Ascending aorta (tissue), 2 donors: ENCODE results near the gene CAMK2D. TPM values are rescaled to one million over a fixed set of nuclear protein-coding genes. Genes with fewer than 3 reads are reported as not detected.

ENCODE experiments used
- DNase-seq, 2 donors: peaks; one replicate each; pipeline ENCODE4 v3.0.0-alpha.2; 2019; ENCODE audit warnings: low spot score in 2 of 2
- H3K27ac ChIP-seq, 2 donors: fragments of 200-600 bp; sonication (generic); one replicate each; pipeline ENCODE4 v1.5.1; 2016 to 2017; ENCODE audit warnings: mild to moderate bottlenecking in 1 of 2
- H3K27me3 ChIP-seq: fragments of 200-600 bp; sonication (generic); one replicate; pipeline ENCODE4 v1.5.1; 2017
- H3K36me3 ChIP-seq, 2 donors: fragments of 200-600 bp; sonication (generic); one replicate each; pipeline ENCODE4 v1.5.1; 2016
- H3K4me1 ChIP-seq, 2 donors: fragments of 200-600 bp; sonication (generic); one replicate each; pipeline ENCODE4 v1.5.1; 2016 to 2017; ENCODE audit warnings: mild to moderate bottlenecking in 1 of 2
- H3K4me3 ChIP-seq, 2 donors: fragments of 200-600 bp; sonication (generic); one replicate each; pipeline ENCODE4 v1.5.1; 2016 to 2017; ENCODE audit warnings: mild to moderate bottlenecking in 1 of 2
- H3K9me3 ChIP-seq, 2 donors: fragments of 200-600 bp; sonication (generic); one replicate each; pipeline ENCODE4 v1.5.1; 2016
- intact Hi-C: fragments of 100-400 bp; cut with DNase I; formaldehyde crosslinking; loops from one replicate; pipeline ENCODE4 v1.15.1; 2023
- total RNA-seq: library from RNA; depleted of rRNA; stranded (reverse); fragments of >200 nt; gene quantifications from one replicate; pipeline ENCODE4 v1.1.0, GENCODE V29; 2016
- TF ChIP-seq, protein P1 (sequence below), 3 experiments: fragments of 200-600 bp in 2 of 3; fragments of 450-650 bp in 1 of 3; sonication (generic) in 2 of 3; IDR thresholded peaks; one replicate each; pipeline ENCODE4 v1.5.1; 2016 to 2019; ENCODE audit warnings: antibody characterized with exemption in 3 of 3, mild to moderate bottlenecking in 1 of 3, moderate library complexity in 1 of 3

Gene CAMK2D
- total RNA-seq, 1 donor from 2014 or later = 23.8 TPM

DNA sequence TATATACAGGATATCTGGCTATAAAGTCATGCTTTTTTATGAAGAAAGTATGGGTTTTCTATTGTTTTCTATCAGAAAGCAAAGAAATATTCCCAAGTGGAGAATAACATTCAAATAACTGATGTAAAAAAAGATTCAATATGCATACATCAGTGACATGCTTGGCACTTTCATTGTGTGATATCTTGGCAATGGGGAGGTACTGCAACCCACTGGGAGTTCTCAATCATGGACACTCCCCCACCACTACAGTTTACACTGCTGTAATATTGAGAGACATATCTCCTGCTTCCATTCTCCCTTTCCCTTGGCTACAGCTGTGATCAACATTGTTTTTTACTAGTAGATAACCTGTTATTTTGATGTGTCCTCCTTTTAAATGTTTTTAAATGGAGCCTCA is 257.8 kb downstream of the CAMK2D start:
- no peaks in the 10 kb centered on the region for H3K27me3 ChIP-seq
- H3K4me1 ChIP-seq = no peaks in the 10 kb centered on the region
- TF ChIP-seq, protein P1, sequence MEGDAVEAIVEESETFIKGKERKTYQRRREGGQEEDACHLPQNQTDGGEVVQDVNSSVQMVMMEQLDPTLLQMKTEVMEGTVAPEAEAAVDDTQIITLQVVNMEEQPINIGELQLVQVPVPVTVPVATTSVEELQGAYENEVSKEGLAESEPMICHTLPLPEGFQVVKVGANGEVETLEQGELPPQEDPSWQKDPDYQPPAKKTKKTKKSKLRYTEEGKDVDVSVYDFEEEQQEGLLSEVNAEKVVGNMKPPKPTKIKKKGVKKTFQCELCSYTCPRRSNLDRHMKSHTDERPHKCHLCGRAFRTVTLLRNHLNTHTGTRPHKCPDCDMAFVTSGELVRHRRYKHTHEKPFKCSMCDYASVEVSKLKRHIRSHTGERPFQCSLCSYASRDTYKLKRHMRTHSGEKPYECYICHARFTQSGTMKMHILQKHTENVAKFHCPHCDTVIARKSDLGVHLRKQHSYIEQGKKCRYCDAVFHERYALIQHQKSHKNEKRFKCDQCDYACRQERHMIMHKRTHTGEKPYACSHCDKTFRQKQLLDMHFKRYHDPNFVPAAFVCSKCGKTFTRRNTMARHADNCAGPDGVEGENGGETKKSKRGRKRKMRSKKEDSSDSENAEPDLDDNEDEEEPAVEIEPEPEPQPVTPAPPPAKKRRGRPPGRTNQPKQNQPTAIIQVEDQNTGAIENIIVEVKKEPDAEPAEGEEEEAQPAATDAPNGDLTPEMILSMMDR (IDR thresholded peaks at IDR 0.05) = no peak
- peaks cover 5 to 19% of the 10 kb centered on the region in 2 donors for H3K36me3 ChIP-seq
- H3K9me3 ChIP-seq = no peaks in the 10 kb centered on the region
- DNase-seq = no peak
- no peak overlapping the region for H3K27ac ChIP-seq
- intact Hi-C loops = no loop called here
- no peak overlapping the region for H3K4me3 ChIP-seq

- Histone ChIP-seq H3K4me3 (no peak overlapping the region), H3K9me3 (no peaks in the 10 kb centered on the region), H3K27me3 (no peaks in the 10 kb centered on the region), H3K36me3 (peaks cover 5 to 23% of the 10 kb centered on the region in 2 donors), H3K4me1 (no peaks in the 10 kb centered on the region), H3K27ac (no peak overlapping the region)
- intact Hi-C loops = no loop called here
- no peak for DNase-seq
- TF ChIP-seq, protein P1 (IDR thresholded peaks at IDR 0.05) = no peak
Observed at GRCh38 chr4:113502906-113503305, 258.6 kb downstream of the CAMK2D start.

DNA sequence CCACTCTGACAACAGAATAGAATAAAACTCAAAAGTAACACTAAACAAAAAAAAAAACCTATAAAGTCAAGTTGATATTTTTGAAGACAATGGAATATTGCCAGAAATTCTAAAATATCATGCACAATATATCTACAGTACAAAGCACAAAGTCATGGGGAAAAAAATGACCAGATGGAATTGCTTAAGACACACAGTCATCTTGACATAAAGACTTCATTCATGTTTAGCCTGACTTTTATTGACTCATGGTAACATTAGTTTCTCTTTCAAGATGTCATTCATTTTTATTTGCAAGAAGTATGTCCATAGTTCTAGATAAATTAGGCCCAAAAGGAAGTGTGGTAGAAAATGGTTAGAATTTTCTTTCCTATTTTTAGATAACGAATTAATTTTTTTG is 259.1 kb downstream of the CAMK2D start:
- H3K27me3 ChIP-seq = no peaks in the 10 kb centered on the region
- no peaks in the 10 kb centered on the region for H3K4me1 ChIP-seq
- DNase-seq = no peak
- TF ChIP-seq, protein P1 (IDR thresholded peaks at IDR 0.05) = no peak
- intact Hi-C loops = no loop called here
- H3K4me3 ChIP-seq = no peak overlapping the region
- H3K9me3 ChIP-seq = no peaks in the 10 kb centered on the region
- no peak overlapping the region for H3K27ac ChIP-seq
- H3K36me3 ChIP-seq = peaks cover 5 to 28% of the 10 kb centered on the region in 2 donors

DNA sequence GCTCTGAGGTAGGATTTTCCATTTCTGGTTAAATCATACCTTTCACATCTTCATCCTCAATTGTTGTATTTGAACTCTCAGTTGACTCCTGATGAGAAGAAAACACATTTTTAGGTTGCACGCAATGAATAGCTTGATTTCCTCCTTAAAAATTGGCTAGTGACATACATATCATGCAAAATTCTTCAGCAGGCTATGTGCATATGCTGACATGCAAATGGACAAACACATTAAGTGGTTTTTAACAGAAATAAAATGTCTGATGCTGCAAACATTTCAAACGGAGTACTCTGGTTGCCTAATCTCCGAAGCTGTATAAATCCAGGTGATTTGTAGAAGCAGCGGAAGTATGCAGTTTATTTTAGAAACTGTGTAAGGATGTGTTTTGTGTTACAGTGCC is 261.1 kb downstream of the CAMK2D start:
- no peaks in the 10 kb centered on the region for H3K4me1 ChIP-seq
- intact Hi-C loops = no loop called here
- no peak overlapping the region for H3K4me3 ChIP-seq
- no peaks in the 10 kb centered on the region for H3K27me3 ChIP-seq
- DNase-seq = no peak
- TF ChIP-seq, protein P1 (IDR thresholded peaks at IDR 0.05) = no peak
- no peaks in the 10 kb centered on the region for H3K9me3 ChIP-seq
- H3K36me3 ChIP-seq = peaks cover 9 to 20% of the 10 kb centered on the region in 2 donors
- no peak overlapping the region for H3K27ac ChIP-seq

- Histone ChIP-seq H3K9me3 (no peaks in the 10 kb centered on the region), H3K36me3 (peaks cover 4 to 23% of the 10 kb centered on the region in 2 donors), H3K27ac (no peak overlapping the region), H3K4me3 (no peak overlapping the region), H3K4me1 (no peaks in the 10 kb centered on the region), H3K27me3 (no peaks in the 10 kb centered on the region)
- TF ChIP-seq, protein P1 (IDR thresholded peaks at IDR 0.05) = no peak
- DNase-seq = no peak
- intact Hi-C loops = no loop called here
Observed at GRCh38 chr4:113499696-113500095, 261.8 kb downstream of the CAMK2D start.

DNA sequence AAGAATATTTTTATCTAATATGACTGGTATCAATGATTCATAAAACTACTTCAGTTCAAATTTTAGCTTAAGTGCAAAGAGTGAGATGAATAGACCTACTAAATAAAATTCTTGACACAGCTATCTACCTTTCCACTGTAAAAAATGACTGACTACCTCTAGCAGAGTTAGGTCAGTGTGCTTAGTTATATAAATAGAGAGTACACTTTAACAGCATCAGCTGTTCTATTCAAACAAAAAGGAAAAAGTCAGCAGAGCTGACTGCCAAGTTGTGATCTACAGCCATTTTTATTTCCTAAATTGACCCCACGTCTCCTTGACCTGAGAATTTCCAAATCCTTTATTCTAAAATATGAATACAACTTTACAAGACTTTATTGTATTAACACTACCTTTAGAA is 262.4 kb downstream of the CAMK2D start:
- Histone ChIP-seq H3K9me3 (no peaks in the 10 kb centered on the region), H3K27me3 (no peaks in the 10 kb centered on the region), H3K36me3 (peaks cover 4 to 24% of the 10 kb centered on the region in 2 donors), H3K27ac (no peak overlapping the region), H3K4me3 (no peak overlapping the region), H3K4me1 (no peaks in the 10 kb centered on the region)
- DNase-seq = no peak
- TF ChIP-seq, protein P1 (IDR thresholded peaks at IDR 0.05) = no peak
- intact Hi-C loops = no loop called here
